Stimulated activated CD8-positive, alpha-beta memory T cell treated with anti-CD3 and anti-CD28 coated beads, Interleukin-15, amount 100 ng/mL, for 1 hour (primary cell): ENCODE results near the gene UBR1.
"Not testable (repeated sequence)": the region's sequence is repeated elsewhere in the genome, so short reads cannot be mapped to it uniquely, and the experiment has no call there.

Source experiments
- DNase-seq: peaks from one replicate; pipeline ENCODE4 v3.0.0-alpha.2; 2020; ENCODE audit warnings: low read depth

UBR1 gene

DNA sequence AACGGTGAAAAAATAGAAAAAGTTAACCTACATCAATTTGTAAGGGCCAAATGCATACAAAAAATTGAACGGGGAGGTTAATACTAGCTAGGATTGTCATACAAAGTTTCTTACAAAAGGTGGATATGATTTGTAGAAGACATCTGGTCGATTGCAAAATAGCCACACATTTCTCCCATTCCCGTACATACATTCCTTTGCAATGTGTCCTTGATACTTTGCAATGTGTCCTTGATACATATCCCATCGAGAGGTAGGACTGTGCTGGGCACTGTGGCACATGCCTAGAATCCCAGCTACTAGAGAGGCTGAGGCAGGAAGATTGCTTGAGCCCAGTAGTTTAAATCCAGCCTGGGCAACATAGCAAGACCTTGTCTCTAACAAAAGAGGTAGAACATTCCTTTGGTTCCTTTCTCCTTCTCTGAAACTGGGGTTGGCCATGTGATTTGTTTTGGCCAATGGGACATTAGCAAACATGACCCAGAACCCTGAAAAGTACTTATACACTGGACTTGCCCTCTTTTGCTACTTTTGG is 194.7 kb downstream of the UBR1 start:
- no peak for DNase-seq

GRCh38 chr15:42908538-42908937 is 197.3 kb downstream of the UBR1 start:
- no peak for DNase-seq

- DNase-seq = no peak
Measured at GRCh38 chr15:42903388-42904324, 202.2 kb downstream of the UBR1 start.

- DNase-seq = not testable (repeated sequence)
Measured at GRCh38 chr15:42893911-42894310, 211.9 kb downstream of the UBR1 start.
